Endothelial cell of umbilical vein (primary cell): ENCODE data around the gene STRIP2. TPM values are rescaled to one million over a fixed set of nuclear protein-coding genes. Genes with fewer than 3 reads are reported as not detected.

Source experiments
- BruUV-seq: library from RNA; stranded (reverse); fragments of 400-500 nt; replicated peaks from 2 replicates; lab custom pipeline; 2021; lab: Mats Ljungman, UMichigan
- CTCF ChIA-PET: fragments of 300-600, 350-600 bp; sonication (Branson Sonifier 250); formaldehyde crosslinking; loops from one replicate; lab custom pipeline; 2021; ENCODE audit warnings: antibody characterized with exemption, inconsistent platforms; lab: Charles Lee
- POLR2A ChIA-PET: fragments of 300-600, 350-600 bp; sonication (Branson Sonifier 250); formaldehyde crosslinking; loops from one replicate; lab custom pipeline; 2021; ENCODE audit warnings: antibody characterized with exemption, inconsistent platforms; lab: Charles Lee
- DNase-seq: peaks from one replicate; pipeline ENCODE4 v3.0.0-alpha.2; 2011; ENCODE audit warnings: low read depth, low spot score
- FAIRE-seq: peaks from 2 replicates; lab custom pipeline; 2011; peaks lifted over from hg19 to GRCh38; lab: Jason Lieb, UNC
- H2AFZ ChIP-seq: 2 replicates; pipeline ENCODE4 v1.6.0; 2012; ENCODE audit warnings: low read depth, low read length, control low read depth, inconsistent platforms
- H3K27ac ChIP-seq: 2 replicates; pipeline ENCODE4 v1.5.1; 2011; ENCODE audit warnings: low read depth, mild to moderate bottlenecking, control low read depth, low read length, moderate library complexity; ENCODE audit not compliant: insufficient read depth
- H3K27me3 ChIP-seq, 2 experiments: 2 replicates each; pipeline versions ENCODE4 v1.6.0 to v1.6.1; 2011; ENCODE audit warnings: low read length in 2 of 2, mixed read lengths in 1 of 2; ENCODE audit not compliant: control insufficient read depth in 2 of 2, insufficient read depth in 2 of 2
- H3K36me3 ChIP-seq, 2 experiments: 2 replicates in 1 of 2; 3 replicates in 1 of 2; pipeline ENCODE4 v1.5.1; 2011; ENCODE audit warnings: low read length in 2 of 2, mild to moderate bottlenecking in 1 of 2, moderate library complexity in 1 of 2; ENCODE audit not compliant: control insufficient read depth in 2 of 2, insufficient read depth in 2 of 2; ENCODE audit errors: extremely low read depth in 1 of 2
- H3K4me1 ChIP-seq: 3 replicates; pipeline ENCODE4 v1.5.1; 2011; ENCODE audit warnings: mild to moderate bottlenecking, low read length; ENCODE audit not compliant: control insufficient read depth, insufficient read depth; ENCODE audit errors: extremely low read depth
- H3K4me2 ChIP-seq: 2 replicates; pipeline ENCODE4 v1.6.1; 2011; ENCODE audit warnings: low read length, control low read depth, mixed read lengths; ENCODE audit not compliant: insufficient read depth
- H3K4me3 ChIP-seq, 3 experiments: fragments of 200-600 bp in 1 of 3; sonication (generic), shearing (Covaris generic) in 1 of 3; replicated peaks in 1 of 3; 2 replicates each; pipeline ENCODE4 v1.5.1; 2011 to 2016; ENCODE audit warnings: control low read depth in 3 of 3, low read length in 3 of 3, mild to moderate bottlenecking in 2 of 3, inconsistent platforms in 1 of 3, low read depth in 1 of 3, moderate library complexity in 1 of 3; ENCODE audit not compliant: insufficient read depth in 1 of 3
- H3K79me2 ChIP-seq: 2 replicates; pipeline ENCODE4 v1.6.0; 2012; ENCODE audit warnings: low read length, inconsistent platforms; ENCODE audit not compliant: control insufficient read depth, insufficient read depth
- H3K9ac ChIP-seq: replicated peaks from 2 replicates; pipeline ENCODE3; 2011; ENCODE audit warnings: low read length, control low read depth; ENCODE audit not compliant: insufficient read depth; ENCODE audit errors: extremely low read depth
- H3K9me1 ChIP-seq: replicated peaks from 3 replicates; pipeline ENCODE4 v1.6.0; 2011; ENCODE audit warnings: mild to moderate bottlenecking, low read length; ENCODE audit not compliant: control insufficient read depth, insufficient read depth; ENCODE audit errors: extremely low read depth
- H3K9me3 ChIP-seq: replicated peaks from 2 replicates; pipeline ENCODE4 v1.5.1; 2012; ENCODE audit warnings: low read length, inconsistent platforms; ENCODE audit not compliant: control insufficient read depth, insufficient read depth
- H4K20me1 ChIP-seq: replicated peaks from 2 replicates; pipeline ENCODE3; 2011; ENCODE audit warnings: mild to moderate bottlenecking, low read length; ENCODE audit not compliant: control insufficient read depth, insufficient read depth; ENCODE audit errors: extremely low read depth
- CTCF ChIP-seq, 2 donors: IDR thresholded peaks; 1 replicate in 1 of 2; 2 replicates in 1 of 2; pipeline ENCODE4 v1.5.1; 2011; ENCODE audit warnings: low read length in 2 of 2, mild to moderate bottlenecking in 2 of 2, moderate library complexity in 2 of 2, control low read depth in 1 of 2, inconsistent platforms in 1 of 2, low read depth in 1 of 2; ENCODE audit not compliant: insufficient read depth in 1 of 2; ENCODE audit errors: extremely low read depth in 1 of 2
- EZH2 ChIP-seq: IDR thresholded peaks from 2 replicates; pipeline ENCODE4 v1.6.1; 2012; ENCODE audit warnings: borderline replicate concordance, low read depth, mild to moderate bottlenecking, moderate library complexity, low read length, inconsistent platforms; ENCODE audit not compliant: severe bottlenecking
- FOS ChIP-seq: IDR thresholded peaks from 2 replicates; pipeline ENCODE4 v1.6.1; 2011; ENCODE audit warnings: mild to moderate bottlenecking, low read length, moderate library complexity, borderline replicate concordance; ENCODE audit not compliant: insufficient read depth
- GATA2 ChIP-seq: IDR thresholded peaks from 2 replicates; pipeline ENCODE4 v1.7.0; 2011; ENCODE audit warnings: low read depth, mild to moderate bottlenecking, moderate library complexity, mixed read lengths, low read length; ENCODE audit not compliant: insufficient read length, insufficient read depth
- JUN ChIP-seq: IDR thresholded peaks from 2 replicates; pipeline ENCODE4 v1.6.1; 2011; ENCODE audit warnings: borderline replicate concordance, low read depth; ENCODE audit not compliant: insufficient read length, insufficient read depth
- MAX ChIP-seq: IDR thresholded peaks from 2 replicates; pipeline ENCODE4 v1.6.1; 2011; ENCODE audit not compliant: insufficient read depth, insufficient read length
- MYC ChIP-seq: IDR thresholded peaks from one replicate; pipeline ENCODE4 v1.6.1; 2011; ENCODE audit warnings: mild to moderate bottlenecking, low read depth, low read length
- POLR2A ChIP-seq: IDR thresholded peaks from 2 replicates; pipeline ENCODE4 v1.6.1; 2012; ENCODE audit warnings: low read depth, mild to moderate bottlenecking, control low read depth, low read length
- POLR2AphosphoS5 ChIP-seq: IDR thresholded peaks from 2 replicates; pipeline ENCODE4 v1.6.1; 2012; ENCODE audit warnings: low read depth, mild to moderate bottlenecking, control low read depth, low read length, moderate library complexity; ENCODE audit not compliant: insufficient read depth
- dilution Hi-C: fragments of 300-500 bp; cut with MboI; formaldehyde crosslinking; loops from one replicate; pipeline ENCODE4 v1.15.0; 2019; ENCODE audit warnings: low sequenced_read_pairs; ENCODE audit not compliant: extremely low pct_ligation_motif_present
- intact Hi-C: fragments of 100-400 bp; cut with micrococcal nuclease; formaldehyde crosslinking; loops from one replicate; pipeline ENCODE4 v1.10.0; 2022
- polyA plus RNA-seq, 4 experiments: library from polyadenylated mRNA; depleted of rRNA in 3 of 4; stranded (reverse) in 3 of 4; unstranded in 1 of 4; fragments of >200 nt; gene quantifications; 2 replicates each; pipeline versions ENCODE4 v1.2.1 to v1.2.3, GENCODE V29; 2011 to 2012; ENCODE audit warnings: missing spikeins in 1 of 4
- total RNA-seq: library from RNA; stranded (reverse); gene quantifications from 2 replicates; pipeline ENCODE4 v1.2.3, GENCODE V29; 2021

Gene STRIP2
- total and polyA plus RNA-seq, 2 donors (not counting 3 experiments of a cell fraction or from before 2014, with no cell fraction given): 3.4 to 10.0 TPM

- no peaks in the 10 kb centered on the region for H3K9me3 ChIP-seq
- H3K36me3 ChIP-seq: no peaks in the 10 kb centered on the region
- H3K27ac ChIP-seq: no peak overlapping the region
- intact Hi-C loops (no loop called here), dilution Hi-C loops (no loop called here)
- no peaks in the 10 kb centered on the region for H3K79me2 ChIP-seq
- H3K4me3 ChIP-seq: no peak overlapping the region
- no peak for TF ChIP-seq MAX
- TF ChIP-seq EZH2: no peak
- no peak for TF ChIP-seq MYC
- no peak for TF ChIP-seq GATA2
- TF ChIP-seq POLR2A: no peak
- no peak for TF ChIP-seq FOS
- TF ChIP-seq POLR2AphosphoS5: no peak
- TF ChIP-seq JUN: no peak
- no peak for TF ChIP-seq CTCF (IDR thresholded peaks at IDR 0.05; ENCODE audit: extremely low read depth in 1 of 2, insufficient read depth in 1 of 2, low read depth in 1 of 2, low read length in 2 of 2)
- H4K20me1 ChIP-seq: no peaks in the 10 kb centered on the region
- no peaks in the 10 kb centered on the region for H3K4me1 ChIP-seq
- H3K9me1 ChIP-seq: no peaks in the 10 kb centered on the region
- CTCF ChIA-PET: interaction anchor here (1.0 kb wide), 1 partner anchor 26 kb away, joined by 4 read pairs; no protein-coding TSS in a partner anchor
- POLR2A ChIA-PET: no interaction called here
- BruUV-seq: no TSS peak
- no peak overlapping the region for H2AFZ ChIP-seq
- H3K4me2 ChIP-seq: no peak overlapping the region
- FAIRE-seq: no peak
- DNase-seq: no peak
- H3K9ac ChIP-seq: no peak overlapping the region
- no peaks in the 10 kb centered on the region for H3K27me3 ChIP-seq
Observed at GRCh38 chr7:129394101-129394500, 40.1 kb upstream of the STRIP2 start.
